NCI-H2196 treated with DMSO at 0.1 percent for 48 hours (cell line): ENCODE results near the gene MYO5B.
"Not testable (repeated sequence)": the region's sequence is repeated elsewhere in the genome, so short reads cannot be mapped to it uniquely, and the experiment has no call there.

Experiments used
- DNase-seq: peaks from one replicate; lab custom pipeline; 2025; ENCODE audit not compliant: unreplicated experiment; lab: John Stamatoyannopoulos, UW

MYO5B gene

GRCh38 chr18:49894517-49895226 lies 300.3 kb downstream of the MYO5B start:
- no peak for DNase-seq

- no peak for DNase-seq
These were observed 301.9 kb downstream of the MYO5B start for GRCh38 chr18:49893036-49893435.

GRCh38 chr18:49892148-49892924 lies 302.6 kb downstream of the MYO5B start:
- DNase-seq: no peak

DNA sequence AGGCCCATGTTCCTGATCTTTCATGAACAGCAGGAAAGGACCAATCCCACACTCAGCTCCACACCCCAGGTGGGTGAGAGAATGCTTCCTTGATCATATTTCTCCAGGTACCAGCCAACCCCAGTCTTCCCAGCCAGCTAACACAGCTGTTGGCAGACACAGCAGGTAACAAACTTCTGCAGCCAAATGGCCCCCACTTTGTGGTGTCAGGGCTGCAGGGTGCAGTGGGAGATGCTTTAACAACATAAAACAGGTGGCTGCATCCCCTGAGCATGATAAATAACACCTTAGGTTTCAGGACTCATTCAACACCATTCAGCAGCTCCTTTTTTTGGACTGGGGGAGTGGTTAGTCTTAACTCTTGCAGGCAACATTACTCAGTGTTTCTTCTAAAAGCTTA lies 304.9 kb downstream of the MYO5B start:
- peak; percentile 14 for DNase-seq

GRCh38 chr18:49889552-49889951 lies 305.4 kb downstream of the MYO5B start:
- DNase-seq: not testable (repeated sequence)

GRCh38 chr18:49886891-49887764 lies 307.8 kb downstream of the MYO5B start:
- DNase-seq: no peak

DNA sequence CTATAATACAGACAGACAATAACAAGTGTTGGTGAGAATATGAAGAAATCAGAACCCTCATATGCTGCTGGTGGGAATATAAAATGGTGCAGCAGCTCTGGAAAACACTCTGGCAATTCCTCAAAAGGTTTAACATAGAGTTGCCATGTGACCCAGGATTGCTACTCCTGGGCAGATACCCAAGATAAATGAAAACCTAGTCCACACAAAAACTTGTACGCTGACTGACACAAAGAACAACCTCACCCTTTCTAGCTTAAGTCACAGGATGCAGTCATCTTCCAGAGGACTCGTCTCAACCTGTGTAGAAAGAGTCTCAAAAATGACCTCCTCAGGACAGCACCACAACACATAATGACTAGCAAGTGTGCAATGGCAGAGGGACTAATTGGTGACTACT lies 310.0 kb downstream of the MYO5B start:
- peak; percentile 18 for DNase-seq

- DNase-seq: no peak
These were observed 310.5 kb downstream of the MYO5B start for GRCh38 chr18:49884465-49884864.

DNA sequence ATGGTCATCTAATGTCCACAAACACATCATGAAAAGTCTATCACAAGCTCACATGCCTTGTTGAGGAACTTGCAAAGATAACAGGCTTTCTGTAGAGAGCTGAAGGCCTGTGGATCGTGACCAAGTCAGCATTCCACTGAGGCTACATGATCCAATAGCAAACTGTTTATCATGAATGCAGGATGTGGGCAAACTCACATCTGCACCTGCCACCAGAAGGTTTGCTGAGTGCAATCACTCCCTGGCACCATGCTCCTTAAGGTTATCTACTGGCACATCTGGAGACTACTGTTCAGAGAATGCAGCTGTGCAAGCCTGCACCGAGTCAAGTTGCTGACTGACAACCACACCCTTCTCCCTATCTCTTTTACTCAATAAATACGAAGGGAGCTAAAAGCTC lies 314.3 kb downstream of the MYO5B start:
- no peak for DNase-seq

- no peak for DNase-seq
These were observed 315.7 kb downstream of the MYO5B start for GRCh38 chr18:49879271-49879580.

GRCh38 chr18:49878567-49879270 lies 316.2 kb downstream of the MYO5B start:
- DNase-seq: no peak

GRCh38 chr18:49878015-49878414 lies 316.9 kb downstream of the MYO5B start:
- no peak for DNase-seq

DNA sequence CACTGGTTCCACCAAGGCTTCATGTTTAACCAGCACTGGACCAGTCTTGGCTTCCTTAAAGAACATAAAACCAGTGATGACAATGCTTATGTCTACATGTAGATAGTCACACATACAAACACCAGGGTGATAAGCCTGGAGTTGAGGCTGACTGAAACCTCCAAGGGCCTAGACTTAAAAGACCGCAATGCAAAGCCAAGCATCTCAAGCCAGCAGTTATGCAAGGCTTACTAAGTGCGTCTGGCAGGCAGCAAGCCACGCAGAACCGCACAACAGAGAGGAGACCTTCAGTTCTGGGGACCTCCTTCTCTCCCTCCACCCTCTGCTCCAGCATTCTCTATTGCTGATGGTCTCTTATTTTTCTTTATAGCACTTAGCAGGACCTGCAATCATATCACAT lies 318.4 kb downstream of the MYO5B start:
- DNase-seq: no peak

DNA sequence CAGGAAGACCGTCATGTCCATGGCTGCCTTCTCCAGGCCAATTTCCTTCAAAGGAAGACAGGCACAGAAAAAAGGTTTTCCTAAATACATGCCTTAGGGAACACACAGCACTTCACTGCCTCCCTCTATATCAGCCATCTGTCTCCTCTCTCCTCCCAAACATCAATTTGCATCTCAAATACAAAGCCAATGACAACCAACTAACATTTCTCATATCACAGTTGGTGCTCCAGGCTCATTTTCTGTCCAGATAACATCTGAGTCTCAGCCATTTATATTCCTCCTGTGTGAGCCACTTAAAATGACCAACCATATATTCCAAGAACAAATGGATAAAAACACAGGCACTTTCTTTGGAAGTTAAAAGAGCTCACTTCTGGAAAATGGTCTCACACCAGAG lies 319.2 kb downstream of the MYO5B start:
- DNase-seq: no peak

DNA sequence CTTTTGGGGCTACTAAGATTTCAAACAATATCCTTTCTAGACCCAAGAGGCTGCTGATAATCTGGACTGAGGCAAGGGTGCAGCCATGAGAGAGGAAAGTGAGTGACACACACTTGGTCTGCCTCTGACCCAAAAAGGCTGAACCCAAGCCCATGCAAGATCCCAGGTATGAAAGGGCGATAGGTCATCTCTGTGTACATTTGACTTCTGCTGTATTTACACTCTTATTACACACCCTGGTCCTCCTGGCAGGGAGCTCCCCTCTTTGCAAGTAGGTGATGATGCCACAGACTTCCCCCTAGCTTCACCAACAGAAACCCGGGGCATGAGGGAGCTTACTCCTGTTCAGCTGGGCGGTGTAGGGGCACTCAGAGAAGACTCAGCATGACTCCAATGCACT lies 319.8 kb downstream of the MYO5B start:
- no peak for DNase-seq

- no peak for DNase-seq
These were observed 320.7 kb downstream of the MYO5B start for GRCh38 chr18:49874238-49874637.

DNA sequence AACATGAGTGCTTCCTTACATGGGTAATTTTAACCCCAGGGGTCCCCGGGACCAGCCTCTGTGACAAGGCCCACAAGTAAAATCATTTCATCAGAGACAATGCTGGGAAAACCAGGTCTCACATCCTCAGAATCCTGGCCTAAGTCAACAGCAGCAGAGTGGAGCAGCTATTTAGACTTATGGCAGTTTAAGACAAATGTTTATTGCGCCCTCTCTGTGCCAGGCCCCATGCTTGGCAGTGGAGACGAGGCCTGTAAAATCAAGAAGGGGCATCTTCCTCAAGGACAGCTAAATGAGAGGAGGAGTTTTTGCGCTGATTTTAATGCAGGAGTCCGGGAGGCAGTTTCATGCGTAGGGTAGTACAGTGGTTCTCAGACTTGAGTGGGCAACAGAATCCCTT lies 325.6 kb downstream of the MYO5B start:
- DNase-seq: no peak

DNA sequence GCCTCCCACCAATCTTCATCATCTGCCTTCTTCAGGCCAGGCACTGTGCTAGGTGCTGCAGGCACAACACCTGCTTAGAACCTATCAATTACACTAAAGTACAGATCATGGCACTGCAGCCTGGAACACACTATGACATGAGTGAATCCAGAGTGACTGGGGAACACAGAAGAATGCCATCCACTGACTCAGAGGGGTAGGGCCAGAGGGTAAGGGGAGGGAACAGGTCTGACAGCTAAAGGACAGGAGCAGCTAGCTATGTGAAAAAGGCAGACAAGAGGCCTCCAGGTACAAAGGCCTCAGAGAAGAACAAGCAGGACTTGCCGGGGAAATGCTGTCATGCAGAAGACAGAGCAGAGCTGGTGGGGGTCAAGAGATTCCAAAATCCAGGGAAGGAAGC lies 328.3 kb downstream of the MYO5B start:
- no peak for DNase-seq

DNA sequence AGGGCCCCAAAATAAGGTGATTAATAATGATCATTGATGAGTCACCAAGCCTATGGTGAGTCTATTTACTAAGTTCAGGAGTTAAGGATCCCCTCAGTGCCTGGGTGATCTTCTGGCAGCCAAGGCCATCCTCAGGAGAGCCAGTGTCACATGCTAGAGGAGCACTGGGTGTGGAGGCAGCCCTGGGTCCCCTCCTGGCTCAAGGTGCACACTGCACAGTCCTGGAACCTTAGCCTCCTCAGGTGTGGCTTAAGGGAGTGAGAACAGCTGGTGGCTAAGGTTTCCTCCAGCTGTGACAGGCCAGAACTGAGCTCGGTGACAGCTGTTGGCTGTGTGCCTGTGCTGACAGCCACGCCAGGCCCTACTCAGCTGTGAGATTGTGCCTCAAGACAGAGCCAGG lies 329.5 kb downstream of the MYO5B start:
- DNase-seq: no peak

- no peak for DNase-seq
These were observed 331.0 kb downstream of the MYO5B start for GRCh38 chr18:49863769-49864621.
